Measurements from ENCODE around the gene VCAM1.

- TF ChIP-seq CTCF (IDR thresholded peaks at IDR 0.05) (no peak), POLR2A (IDR thresholded peaks at IDR 0.05) (no peak), EP300 (IDR thresholded peaks at IDR 0.05) (no peak), POLR2AphosphoS5 (IDR thresholded peaks at IDR 0.05) (no peak)
Measured at GRCh38 chr1:100704473-100704872, 15.1 kb upstream of the VCAM1 start.

Data from stomach (tissue), 4 donors.